HG02938 (cell line): ENCODE results near the gene MIPOL1.
"Not testable (repeated sequence)": the region's sequence is repeated elsewhere in the genome, so short reads cannot be mapped to it uniquely, and the experiment has no call there.

Experiments used
- ATAC-seq: cut with Tn5 transposase; IDR thresholded peaks from one replicate; pipeline ENCODE4 v1.9.1; 2021; ENCODE audit warnings: mild to moderate bottlenecking, moderate library complexity; ENCODE audit not compliant: unreplicated experiment

Gene MIPOL1

GRCh38 chr14:37376944-37377609 is 179.3 kb downstream of the MIPOL1 start:
- ATAC-seq: no peak

- no peak for ATAC-seq
Measured at GRCh38 chr14:37384870-37385596, 187.3 kb downstream of the MIPOL1 start.

- not testable (repeated sequence) for ATAC-seq
Measured at GRCh38 chr14:37397157-37397940, 199.6 kb downstream of the MIPOL1 start.

- no peak for ATAC-seq
Measured at GRCh38 chr14:37397941-37398215, 200.1 kb downstream of the MIPOL1 start.

GRCh38 chr14:37399517-37399916 is 201.8 kb downstream of the MIPOL1 start:
- no peak for ATAC-seq

- ATAC-seq: no peak
Measured at GRCh38 chr14:37401093-37401492, 203.4 kb downstream of the MIPOL1 start.

- ATAC-seq: no peak
Measured at GRCh38 chr14:37403626-37404025, 205.9 kb downstream of the MIPOL1 start.

- ATAC-seq: no peak
Measured at GRCh38 chr14:37406095-37406494, 208.4 kb downstream of the MIPOL1 start.

- ATAC-seq: no peak
Measured at GRCh38 chr14:37411079-37411735, 213.5 kb downstream of the MIPOL1 start.

- ATAC-seq: no peak
Measured at GRCh38 chr14:37413050-37413449, 215.3 kb downstream of the MIPOL1 start.

- ATAC-seq: no peak
Measured at GRCh38 chr14:37413504-37414003, 215.8 kb downstream of the MIPOL1 start.

GRCh38 chr14:37416264-37416663 is 218.5 kb downstream of the MIPOL1 start:
- no peak for ATAC-seq

- ATAC-seq: no peak
Measured at GRCh38 chr14:37417151-37417550, 219.4 kb downstream of the MIPOL1 start.

GRCh38 chr14:37417833-37418232 is 220.1 kb downstream of the MIPOL1 start:
- ATAC-seq: no peak

- ATAC-seq: no peak
Measured at GRCh38 chr14:37420622-37421021, 222.9 kb downstream of the MIPOL1 start.

- no peak for ATAC-seq
Measured at GRCh38 chr14:37422319-37422718, 224.6 kb downstream of the MIPOL1 start.

- ATAC-seq: no peak
Measured at GRCh38 chr14:37422748-37423147, 225.0 kb downstream of the MIPOL1 start.

- no peak for ATAC-seq
Measured at GRCh38 chr14:37428954-37429353, 231.2 kb downstream of the MIPOL1 start.

GRCh38 chr14:37429618-37430017 is 231.9 kb downstream of the MIPOL1 start:
- no peak for ATAC-seq

GRCh38 chr14:37434867-37435266 is 237.1 kb downstream of the MIPOL1 start:
- ATAC-seq: no peak

- ATAC-seq: no peak
Measured at GRCh38 chr14:37436519-37436918, 238.8 kb downstream of the MIPOL1 start.
